ENCODE measurements around the gene CBR3. TPM values are rescaled to one million over a fixed set of nuclear protein-coding genes. Genes with fewer than 3 reads are reported as not detected.

CBR3 gene
- total and polyA plus RNA-seq, 4 experiments from 2014 or later = 9.2 to 24.9 (median 12.5) TPM

DNA sequence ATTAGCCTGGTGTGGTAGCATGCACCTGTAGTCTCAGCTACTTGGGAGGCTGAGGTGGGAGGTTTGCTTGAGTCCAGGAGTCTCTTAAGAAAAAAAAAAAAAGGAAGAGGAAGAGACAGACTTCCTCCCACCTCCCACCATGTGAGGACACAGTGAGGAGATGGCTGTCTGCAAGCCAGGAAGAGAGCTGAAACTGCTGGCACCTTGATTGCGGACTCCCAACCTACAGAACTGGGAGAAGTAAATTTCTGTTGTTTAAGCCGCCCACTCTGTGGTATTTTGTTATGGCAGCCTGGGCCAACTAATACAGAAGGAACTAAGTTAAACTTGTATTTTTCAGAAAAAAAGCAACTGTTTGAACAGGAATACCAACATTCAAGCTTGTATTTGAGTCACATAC is 43.5 kb downstream of the CBR3 start:
- H3K4me3 ChIP-seq (ENCODE audit: low read length in 2 of 2) = no peak overlapping the region
- peaks cover 13% of the 10 kb centered on the region for H3K4me1 ChIP-seq (ENCODE audit: insufficient read depth, low read length)
- no peaks in the 10 kb centered on the region for H3K27me3 ChIP-seq (ENCODE audit: insufficient read depth, low read length)
- intact Hi-C loops (cut with micrococcal nuclease) = no loop called here
- CTCF ChIA-PET (ENCODE audit: partially characterized antibody) = interaction anchor here (0.9 to 1.4 kb wide), 2 partner anchors 24 to 37 kb away, joined by 3 read pairs; no protein-coding TSS in a partner anchor
- no peaks in the 10 kb centered on the region for H3K9me3 ChIP-seq (ENCODE audit: control insufficient read depth in 1 of 2, low read length in 2 of 2)
- DNase-seq = no peak
- peak overlapping the region in 1 of 7 donors; percentile 57 for H3K27ac Mint-ChIP-seq
- no peaks in the 10 kb centered on the region for H3K27me3 Mint-ChIP-seq
- H3K4me1 Mint-ChIP-seq = peaks cover 8 to 15% (median 11%) of the 10 kb centered on the region in 4 donors
- H3K4me3 Mint-ChIP-seq = no peak overlapping the region
- POLR2A ChIA-PET (ENCODE audit: partially characterized antibody) = no interaction called here
- H3K36me3 ChIP-seq (ENCODE audit: insufficient read depth, low read length) = no peaks in the 10 kb centered on the region
- no peaks in the 10 kb centered on the region for H3K9me3 Mint-ChIP-seq
- H3K36me3 Mint-ChIP-seq = peaks cover 10 to 11% of the 10 kb centered on the region in 2 donors
- no peak overlapping the region for H3K27ac ChIP-seq (ENCODE audit: low read depth, low read length)

DNA sequence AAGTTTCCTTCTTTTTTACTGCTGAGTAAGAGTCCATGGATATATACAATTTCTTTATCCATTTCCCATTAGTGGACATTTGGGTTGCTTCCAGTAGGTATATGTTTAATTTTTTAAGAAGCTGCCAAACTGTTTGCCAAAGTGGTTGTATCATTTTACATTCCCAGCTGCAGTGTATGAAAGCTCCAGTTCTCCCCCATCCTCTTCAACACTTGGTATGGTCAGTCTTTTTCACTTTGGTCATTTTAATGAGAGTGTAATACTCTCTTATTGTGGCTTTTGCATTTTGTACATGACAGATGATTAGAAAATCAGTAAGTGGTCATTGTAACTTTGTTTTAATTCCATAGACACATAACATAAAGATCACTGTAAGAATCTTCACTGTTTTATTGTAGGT is 44.3 kb downstream of the CBR3 start:
- no peaks in the 10 kb centered on the region for H3K27me3 ChIP-seq (ENCODE audit: insufficient read depth, low read length)
- Mint-ChIP-seq H3K9me3 (no peaks in the 10 kb centered on the region), H3K4me1 (peaks cover 4 to 11% (median 6%) of the 10 kb centered on the region in 4 donors), H3K27ac (no peak overlapping the region), H3K27me3 (no peaks in the 10 kb centered on the region), H3K4me3 (no peak overlapping the region), H3K36me3 (peaks cover 6 to 11% of the 10 kb centered on the region in 2 donors)
- H3K27ac ChIP-seq (ENCODE audit: low read depth, low read length) = no peak overlapping the region
- no peak for DNase-seq
- no peaks in the 10 kb centered on the region for H3K9me3 ChIP-seq (ENCODE audit: control insufficient read depth in 1 of 2, low read length in 2 of 2)
- no peaks in the 10 kb centered on the region for H3K36me3 ChIP-seq (ENCODE audit: insufficient read depth, low read length)
- H3K4me1 ChIP-seq (ENCODE audit: insufficient read depth, low read length) = peaks cover 6% of the 10 kb centered on the region
- ChIA-PET POLR2A (ENCODE audit: partially characterized antibody) (no interaction called here), CTCF (ENCODE audit: partially characterized antibody) (no interaction called here)
- intact Hi-C loops (cut with micrococcal nuclease) = no loop called here
- H3K4me3 ChIP-seq (ENCODE audit: low read length in 2 of 2) = no peak overlapping the region

DNA sequence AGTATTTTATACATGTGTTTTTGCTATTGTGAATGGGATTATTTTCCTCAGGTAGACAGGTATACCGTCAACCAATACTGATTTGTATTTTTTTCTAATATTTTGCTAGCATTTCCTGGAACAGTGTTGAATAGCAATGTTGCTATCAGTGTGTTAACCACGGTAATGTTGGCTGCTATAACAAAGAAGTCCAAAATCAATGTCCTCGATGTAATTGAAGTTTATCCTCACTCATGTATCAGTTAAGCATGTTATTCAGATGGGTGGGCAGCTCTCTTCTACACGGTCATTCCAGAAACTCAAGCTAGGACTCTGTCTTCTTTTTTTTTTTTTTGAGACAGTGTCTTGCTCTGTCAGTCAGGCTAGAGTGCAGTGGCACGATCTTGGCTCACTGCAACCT is 46.1 kb downstream of the CBR3 start:
- Mint-ChIP-seq H3K27me3 (no peaks in the 10 kb centered on the region), H3K9me3 (no peaks in the 10 kb centered on the region)

DNA sequence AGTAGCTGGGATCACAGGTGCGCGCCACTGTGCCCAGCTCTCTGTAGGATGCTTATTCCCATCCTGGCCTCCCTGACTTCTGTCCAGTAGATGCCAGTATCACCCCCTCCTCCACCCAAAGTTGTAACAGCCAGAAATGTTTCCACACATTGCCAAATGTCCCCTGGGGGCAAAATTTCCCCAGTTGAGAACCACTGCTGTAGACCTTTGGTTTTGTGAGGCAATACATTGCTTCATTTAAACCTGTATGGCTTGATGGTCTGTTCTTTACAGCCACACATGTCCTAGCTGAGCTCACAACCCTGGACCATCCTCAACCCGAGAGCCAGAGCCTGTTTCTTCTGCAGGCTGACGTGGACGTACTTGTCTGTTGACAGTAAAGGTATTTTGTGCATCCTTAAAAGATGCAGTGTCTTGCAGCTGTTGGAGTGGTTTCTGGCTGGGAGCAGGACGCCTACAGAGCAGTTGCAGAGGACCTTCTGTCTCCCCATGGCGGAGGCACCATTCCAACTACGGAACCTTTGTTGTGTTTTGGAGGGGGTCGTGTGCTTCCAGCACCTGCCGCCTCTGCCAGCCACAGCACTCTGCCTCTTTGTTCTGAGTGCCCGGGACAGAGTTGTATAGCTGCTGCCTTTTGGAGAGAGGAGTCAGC is 48.4 kb downstream of the CBR3 start:
- ChIA-PET POLR2A (ENCODE audit: partially characterized antibody) (interaction anchor here (0.7 kb wide), 1 partner anchor 10 kb away, joined by 4 read pairs; no protein-coding TSS in a partner anchor), CTCF (ENCODE audit: partially characterized antibody) (interaction anchor here (1.2 kb wide), 1 partner anchor 29 kb away, joined by 3 read pairs; no protein-coding TSS in a partner anchor)
- Mint-ChIP-seq H3K4me3 (no peak overlapping the region), H3K9me3 (no peaks in the 10 kb centered on the region), H3K4me1 (peaks cover 0 to 7% (median 4%) of the 10 kb centered on the region in 4 donors), H3K27me3 (no peaks in the 10 kb centered on the region), H3K27ac (peak overlapping the region in 1 of 7 donors; percentile 13), H3K36me3 (peaks cover 14 to 24% of the 10 kb centered on the region in 2 donors)
- no peaks in the 10 kb centered on the region for H3K4me1 ChIP-seq (ENCODE audit: insufficient read depth, low read length)
- H3K9me3 ChIP-seq (ENCODE audit: control insufficient read depth in 1 of 2, low read length in 2 of 2) = no peaks in the 10 kb centered on the region
- peaks cover 3% of the 10 kb centered on the region for H3K36me3 ChIP-seq (ENCODE audit: insufficient read depth, low read length)
- H3K27ac ChIP-seq (ENCODE audit: low read depth, low read length) = no peak overlapping the region
- intact Hi-C loops (cut with micrococcal nuclease) = no loop called here
- no peaks in the 10 kb centered on the region for H3K27me3 ChIP-seq (ENCODE audit: insufficient read depth, low read length)
- H3K4me3 ChIP-seq (ENCODE audit: low read length in 2 of 2) = no peak overlapping the region
- no peak for DNase-seq

More for the DNA sequence above, 46.1 kb downstream of the CBR3 start:
- no peaks in the 10 kb centered on the region for H3K9me3 ChIP-seq (ENCODE audit: control insufficient read depth in 1 of 2, low read length in 2 of 2)
- no peaks in the 10 kb centered on the region for H3K4me1 ChIP-seq (ENCODE audit: insufficient read depth, low read length)
- peaks cover 3% of the 10 kb centered on the region for H3K36me3 ChIP-seq (ENCODE audit: insufficient read depth, low read length)
- ChIA-PET CTCF (ENCODE audit: partially characterized antibody) (no interaction called here), POLR2A (ENCODE audit: partially characterized antibody) (interaction anchor here (1.1 kb wide), 1 partner anchor 27 kb away, joined by 3 read pairs; no protein-coding TSS in a partner anchor)
- H3K27me3 ChIP-seq (ENCODE audit: insufficient read depth, low read length) = no peaks in the 10 kb centered on the region
- peaks cover 0 to 4% (median under 1%) of the 10 kb centered on the region in 4 donors for H3K4me1 Mint-ChIP-seq
- H3K27ac ChIP-seq (ENCODE audit: low read depth, low read length) = no peak overlapping the region
- no peak overlapping the region for H3K4me3 ChIP-seq (ENCODE audit: low read length in 2 of 2)
- H3K27ac Mint-ChIP-seq = no peak overlapping the region
- intact Hi-C loops (cut with micrococcal nuclease) = no loop called here
- no peak for DNase-seq
- H3K4me3 Mint-ChIP-seq = no peak overlapping the region
- peaks cover 7 to 14% of the 10 kb centered on the region in 2 donors for H3K36me3 Mint-ChIP-seq

DNA sequence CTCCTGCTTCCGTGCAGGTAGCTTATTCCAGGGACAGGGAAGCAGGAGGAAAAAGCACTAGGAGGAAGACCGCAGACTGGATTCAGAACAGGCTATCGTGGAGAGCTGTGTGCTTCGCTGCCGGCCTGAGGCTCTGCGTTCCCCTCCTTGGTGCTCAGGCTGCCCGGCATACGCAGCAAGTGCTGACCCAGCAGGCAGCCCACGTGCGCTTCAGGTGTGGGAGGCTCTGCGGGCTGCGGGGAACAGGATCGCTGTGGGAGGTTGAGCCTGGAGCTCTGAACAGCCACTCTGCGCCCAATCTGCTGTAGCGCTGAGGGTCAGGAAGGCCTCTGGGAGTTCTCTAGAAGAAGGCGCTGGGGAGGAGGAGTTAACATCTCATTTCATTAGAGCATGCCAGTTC is 49.7 kb downstream of the CBR3 start:
- Histone ChIP-seq H3K27ac (ENCODE audit: low read depth, low read length) (no peak overlapping the region), H3K4me3 (ENCODE audit: low read length in 2 of 2) (no peak overlapping the region), H3K36me3 (ENCODE audit: insufficient read depth, low read length) (peaks cover 3% of the 10 kb centered on the region), H3K4me1 (ENCODE audit: insufficient read depth, low read length) (no peaks in the 10 kb centered on the region), H3K9me3 (ENCODE audit: control insufficient read depth in 1 of 2, low read length in 2 of 2) (no peaks in the 10 kb centered on the region), H3K27me3 (ENCODE audit: insufficient read depth, low read length) (no peaks in the 10 kb centered on the region)
- intact Hi-C loops (cut with micrococcal nuclease) = no loop called here
- POLR2A ChIA-PET (ENCODE audit: partially characterized antibody) = interaction anchor here (0.6 kb wide), 1 partner anchor 1482 kb away, joined by 3 read pairs; no protein-coding TSS in a partner anchor
- H3K27ac Mint-ChIP-seq = no peak overlapping the region
- H3K27me3 Mint-ChIP-seq = no peaks in the 10 kb centered on the region
- H3K9me3 Mint-ChIP-seq = no peaks in the 10 kb centered on the region
- H3K4me1 Mint-ChIP-seq = peaks cover 7 to 11% (median 10%) of the 10 kb centered on the region in 4 donors
- CTCF ChIA-PET (ENCODE audit: partially characterized antibody) = interaction anchor here (0.9 to 1.5 kb wide), 3 partner anchors 11 to 48 kb away, joined by 3 to 5 read pairs (median 3); no protein-coding TSS in a partner anchor
- peaks cover 12 to 22% of the 10 kb centered on the region in 2 donors for H3K36me3 Mint-ChIP-seq
- DNase-seq = no peak
- no peak overlapping the region for H3K4me3 Mint-ChIP-seq

DNA sequence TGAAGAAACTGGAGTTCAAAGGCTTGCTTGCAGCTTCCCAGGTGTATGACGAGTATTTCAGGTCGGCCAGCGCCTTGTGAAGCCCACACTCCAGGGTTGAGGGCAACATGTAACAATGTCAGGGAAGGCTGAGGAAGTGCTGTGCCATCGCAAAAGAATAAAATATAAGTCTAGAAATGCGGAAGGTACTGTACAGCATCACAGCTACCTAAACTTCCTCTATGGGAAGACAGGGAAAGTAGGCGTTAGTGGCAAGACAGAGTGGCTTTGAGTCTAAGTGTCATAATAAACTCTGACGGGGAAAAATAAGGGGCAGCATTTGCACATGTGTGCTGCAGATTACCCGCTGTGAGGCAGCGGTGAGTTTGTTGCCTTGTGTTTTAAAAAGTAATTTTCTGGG is 50.6 kb downstream of the CBR3 start:
- intact Hi-C loops (cut with micrococcal nuclease) = no loop called here
- peaks cover 12 to 21% of the 10 kb centered on the region in 2 donors for H3K36me3 Mint-ChIP-seq
- Histone ChIP-seq H3K27ac (ENCODE audit: low read depth, low read length) (no peak overlapping the region), H3K36me3 (ENCODE audit: insufficient read depth, low read length) (peaks cover 3% of the 10 kb centered on the region), H3K4me3 (ENCODE audit: low read length in 2 of 2) (no peak overlapping the region), H3K9me3 (ENCODE audit: control insufficient read depth in 1 of 2, low read length in 2 of 2) (no peaks in the 10 kb centered on the region), H3K27me3 (ENCODE audit: insufficient read depth, low read length) (no peaks in the 10 kb centered on the region), H3K4me1 (ENCODE audit: insufficient read depth, low read length) (no peaks in the 10 kb centered on the region)
- DNase-seq = no peak
- H3K4me1 Mint-ChIP-seq = peaks cover 7 to 11% (median 10%) of the 10 kb centered on the region in 4 donors
- peak overlapping the region in 1 of 7 donors; percentile 52 for H3K27ac Mint-ChIP-seq
- no peaks in the 10 kb centered on the region for H3K9me3 Mint-ChIP-seq
- no peaks in the 10 kb centered on the region for H3K27me3 Mint-ChIP-seq
- POLR2A ChIA-PET (ENCODE audit: partially characterized antibody) = no interaction called here
- CTCF ChIA-PET (ENCODE audit: partially characterized antibody) = interaction anchor here (0.9 to 1.5 kb wide), 2 partner anchors 12 to 49 kb away, joined by 3 to 5 read pairs; no protein-coding TSS in a partner anchor
- no peak overlapping the region for H3K4me3 Mint-ChIP-seq

DNA sequence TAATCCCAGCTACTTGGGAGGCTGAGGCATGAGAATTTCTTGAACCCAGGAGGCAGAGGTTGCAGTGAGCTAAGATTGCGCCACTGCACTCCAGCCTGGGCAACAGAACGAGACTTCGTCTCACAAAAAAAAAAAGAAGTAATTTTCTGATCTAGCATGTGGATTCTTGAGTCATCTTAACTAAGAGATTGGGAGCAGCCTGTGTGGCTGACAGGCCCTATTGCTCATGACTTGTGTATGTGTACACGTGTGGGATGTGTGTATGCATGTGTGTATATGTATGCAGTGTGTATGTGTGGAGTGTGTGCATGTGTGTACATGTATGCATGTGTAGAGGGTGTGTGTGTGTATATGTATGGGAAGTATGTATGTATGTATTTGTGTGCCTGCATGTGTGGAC is 51.2 kb downstream of the CBR3 start:
- no peak overlapping the region for H3K4me3 ChIP-seq (ENCODE audit: low read length in 2 of 2)
- H3K27me3 Mint-ChIP-seq = no peaks in the 10 kb centered on the region
- peaks cover 17 to 27% of the 10 kb centered on the region in 2 donors for H3K36me3 Mint-ChIP-seq
- ChIA-PET CTCF (ENCODE audit: partially characterized antibody) (interaction anchor here (1.4 to 1.5 kb wide), 3 partner anchors 11 to 45 kb away, joined by 3 to 6 read pairs (median 3); no protein-coding TSS in a partner anchor), POLR2A (ENCODE audit: partially characterized antibody) (interaction anchor here (0.6 kb wide), 1 partner anchor 103 kb away, joined by 3 read pairs; no protein-coding TSS in a partner anchor)
- no peak overlapping the region for H3K27ac ChIP-seq (ENCODE audit: low read depth, low read length)
- no peak overlapping the region for H3K4me3 Mint-ChIP-seq
- H3K9me3 ChIP-seq (ENCODE audit: control insufficient read depth in 1 of 2, low read length in 2 of 2) = no peaks in the 10 kb centered on the region
- no peaks in the 10 kb centered on the region for H3K9me3 Mint-ChIP-seq
- peak overlapping the region in 1 of 7 donors; percentile 57 for H3K27ac Mint-ChIP-seq
- no peaks in the 10 kb centered on the region for H3K4me1 ChIP-seq (ENCODE audit: insufficient read depth, low read length)
- intact Hi-C loops (cut with micrococcal nuclease) = no loop called here
- no peak for DNase-seq
- peaks cover 3% of the 10 kb centered on the region for H3K36me3 ChIP-seq (ENCODE audit: insufficient read depth, low read length)
- H3K27me3 ChIP-seq (ENCODE audit: insufficient read depth, low read length) = no peaks in the 10 kb centered on the region
- H3K4me1 Mint-ChIP-seq = peaks cover 10 to 15% (median 11%) of the 10 kb centered on the region in 4 donors
